GM06990 (cell line): ENCODE results near the gene C3orf20.
A peak's percentile ranks its signal among the peaks of the same experiment; 100 is the strongest.
"Not testable (repeated sequence)": the region's sequence is repeated elsewhere in the genome, so short reads cannot be mapped to it uniquely, and the experiment has no call there.

Experiments
- DNase-seq: peaks from one replicate; pipeline ENCODE4 v3.0.0-alpha.2; 2011; ENCODE audit not compliant: insufficient read length; ENCODE audit errors: extremely low read depth
- H3K27me3 ChIP-seq: replicated peaks from 2 replicates; pipeline ENCODE4 v1.6.0; 2011; ENCODE audit warnings: low read length; ENCODE audit not compliant: control insufficient read depth, insufficient read depth
- H3K36me3 ChIP-seq: 2 replicates; pipeline ENCODE4 v1.5.1; 2011; ENCODE audit warnings: low read length; ENCODE audit not compliant: control insufficient read depth, insufficient read depth
- H3K4me3 ChIP-seq: replicated peaks from 2 replicates; pipeline ENCODE4 v1.5.1; 2011; ENCODE audit warnings: low read depth, mild to moderate bottlenecking, control low read depth, low read length
- CTCF ChIP-seq: IDR thresholded peaks from 2 replicates; pipeline ENCODE4 v1.5.1; 2011; ENCODE audit warnings: low read length, control low read depth, mild to moderate bottlenecking, inconsistent platforms; ENCODE audit not compliant: insufficient read depth, poor library complexity, severe bottlenecking

Gene C3orf20

GRCh38 chr3:14650193-14650592 lies 24.7 kb upstream of the C3orf20 start:
- Histone ChIP-seq H3K36me3 (peaks cover 2% of the 10 kb centered on the region), H3K27me3 (no peaks in the 10 kb centered on the region), H3K4me3 (no peak overlapping the region; the same call in 1 of the 2 replicates)
- DNase-seq, result no peak
- no peak for TF ChIP-seq CTCF

- TF ChIP-seq CTCF, result no peak
- Histone ChIP-seq H3K36me3 (peaks cover 2% of the 10 kb centered on the region), H3K27me3 (no peaks in the 10 kb centered on the region), H3K4me3 (peak within 1 kb of the TSS; percentile 82)
- peak; percentile 90 for DNase-seq
These were observed 23.3 kb upstream of the C3orf20 start, which contains the start of gene CCDC174 for GRCh38 chr3:14651440-14652251. Gene CCDC174 (plus strand): TSS chr3:14651762. CDS start chr3:14651837, 75 bp downstream.

- not testable (repeated sequence) for H3K27me3 ChIP-seq, H3K36me3 ChIP-seq, DNase-seq
- H3K4me3 ChIP-seq, result peak overlapping the region; percentile 82
These were observed 22.5 kb upstream of the C3orf20 start for GRCh38 chr3:14652360-14652907.

GRCh38 chr3:14657579-14657978 lies 17.4 kb upstream of the C3orf20 start:
- Histone ChIP-seq H3K4me3 (no peak overlapping the region), H3K36me3 (peaks cover 26% of the 10 kb centered on the region), H3K27me3 (no peaks in the 10 kb centered on the region)
- no peak for TF ChIP-seq CTCF
- no peak for DNase-seq

GRCh38 chr3:14658978-14659377 lies 16.0 kb upstream of the C3orf20 start:
- Histone ChIP-seq H3K36me3 (peaks cover 31% of the 10 kb centered on the region), H3K27me3 (no peaks in the 10 kb centered on the region), H3K4me3 (no peak overlapping the region)
- no peak for TF ChIP-seq CTCF
- DNase-seq, result no peak

GRCh38 chr3:14660942-14661341 lies 14.0 kb upstream of the C3orf20 start:
- H3K4me3 ChIP-seq, result no peak overlapping the region
- no peak for TF ChIP-seq CTCF
- no peaks in the 10 kb centered on the region for H3K27me3 ChIP-seq
- H3K36me3 ChIP-seq, result peaks cover 38% of the 10 kb centered on the region
- no peak for DNase-seq
